ENCODE results near the gene RFPL2. TPM values are rescaled to one million over a fixed set of nuclear protein-coding genes. Genes with fewer than 3 reads are reported as not detected.
A peak's percentile ranks its signal among the peaks of the same experiment; 100 is the strongest.

The RFPL2 gene
- polyA plus RNA-seq, 3 donors, result 0.36 to 1.3 (median 0.94) TPM

GRCh38 chr22:32240461-32240860 lies 35.6 kb upstream of the RFPL2 start:
- H3K36me3 ChIP-seq (replicated peaks in 1 of 2; ENCODE audit: control insufficient read depth in 1 of 2, insufficient read depth in 2 of 2, low read length in 2 of 2), result no peaks in the 10 kb centered on the region
- H3K27me3 ChIP-seq (ENCODE audit: control insufficient read depth in 2 of 2, insufficient read depth in 2 of 2, low read length in 2 of 2), result peaks cover 0 to 6% of the 10 kb centered on the region in 2 donors
- no peak overlapping the region for H3K4me3 ChIP-seq (replicated peaks in 1 of 3; ENCODE audit: low read depth in 2 of 3, low read length in 3 of 3)
- no peak overlapping the region for H3K9ac ChIP-seq (ENCODE audit: insufficient read depth, low read length, poor library complexity, severe bottlenecking)
- Mint-ChIP-seq H3K27me3 (ENCODE audit: low read depth in 3 of 3) (peaks cover 3 to 21% (median 16%) of the 10 kb centered on the region in 3 donors), H3K4me1 (peaks cover 4% of the 10 kb centered on the region), H3K9me3 (no peaks in the 10 kb centered on the region), H3K4me3 (no peak overlapping the region), H3K36me3 (no peaks in the 10 kb centered on the region), H3K27ac (no peak overlapping the region)
- DNase-seq, result no peak
- TF ChIP-seq CTCF (IDR thresholded peaks at IDR 0.05), result no peak
- intact Hi-C loops (cut with micrococcal nuclease), result no loop called here
- no peak overlapping the region for H3K27ac ChIP-seq (ENCODE audit: low read depth in 1 of 2, low read length in 2 of 2)
- H3K79me2 ChIP-seq (ENCODE audit: insufficient read depth, low read length), result no peaks in the 10 kb centered on the region
- no CpG with 5 or more reads among the region's 2 CpGs for WGBS (ENCODE audit: insufficient coverage)
- H3K4me2 ChIP-seq (replicated peaks; ENCODE audit: extremely low read depth, low read length, poor library complexity, severe bottlenecking), result no peak overlapping the region
- H2AFZ ChIP-seq (ENCODE audit: insufficient read depth, low read depth, low read length, poor library complexity, severe bottlenecking), result no peak overlapping the region
- no peaks in the 10 kb centered on the region for H3K4me1 ChIP-seq (ENCODE audit: control insufficient read depth in 1 of 2, insufficient read depth in 2 of 2, low read length in 2 of 2)
- H4K20me1 ChIP-seq (ENCODE audit: insufficient read depth, low read length), result no peaks in the 10 kb centered on the region
- no peaks in the 10 kb centered on the region for H3K9me3 ChIP-seq (replicated peaks in 1 of 2; ENCODE audit: control insufficient read depth in 1 of 2, insufficient read depth in 1 of 2, low read length in 2 of 2)

GRCh38 chr22:32237906-32238305 lies 33.0 kb upstream of the RFPL2 start:
- intact Hi-C loops (cut with micrococcal nuclease), result no loop called here
- H3K79me2 ChIP-seq (ENCODE audit: insufficient read depth, low read length), result no peaks in the 10 kb centered on the region
- Mint-ChIP-seq H3K27ac (no peak overlapping the region), H3K4me1 (peaks cover 9% of the 10 kb centered on the region), H3K9me3 (no peaks in the 10 kb centered on the region), H3K36me3 (no peaks in the 10 kb centered on the region), H3K4me3 (peak overlapping the region in 1 of 2 donors; percentile 18), H3K27me3 (ENCODE audit: low read depth in 3 of 3) (peaks cover 10 to 26% (median 19%) of the 10 kb centered on the region in 3 donors)
- no peak for TF ChIP-seq CTCF (IDR thresholded peaks at IDR 0.05)
- 100% methylated on average over 1 of the region's 1 CpG for WGBS (ENCODE audit: insufficient coverage)
- no peak overlapping the region for H3K4me2 ChIP-seq (replicated peaks; ENCODE audit: extremely low read depth, low read length, poor library complexity, severe bottlenecking)
- no peaks in the 10 kb centered on the region for H4K20me1 ChIP-seq (ENCODE audit: insufficient read depth, low read length)
- H2AFZ ChIP-seq (ENCODE audit: insufficient read depth, low read depth, low read length, poor library complexity, severe bottlenecking), result no peak overlapping the region
- H3K4me1 ChIP-seq (ENCODE audit: control insufficient read depth in 1 of 2, insufficient read depth in 2 of 2, low read length in 2 of 2), result peaks cover 2 to 4% of the 10 kb centered on the region in 2 donors
- H3K36me3 ChIP-seq (replicated peaks in 1 of 2; ENCODE audit: control insufficient read depth in 1 of 2, insufficient read depth in 2 of 2, low read length in 2 of 2), result no peaks in the 10 kb centered on the region
- H3K4me3 ChIP-seq (replicated peaks in 1 of 3; ENCODE audit: low read depth in 2 of 3, low read length in 3 of 3), result no peak overlapping the region
- DNase-seq, result no peak
- no peak overlapping the region for H3K9ac ChIP-seq (ENCODE audit: insufficient read depth, low read length, poor library complexity, severe bottlenecking)
- no peaks in the 10 kb centered on the region for H3K9me3 ChIP-seq (replicated peaks in 1 of 2; ENCODE audit: control insufficient read depth in 1 of 2, insufficient read depth in 1 of 2, low read length in 2 of 2)
- peaks cover 0 to 6% of the 10 kb centered on the region in 2 donors for H3K27me3 ChIP-seq (ENCODE audit: control insufficient read depth in 2 of 2, insufficient read depth in 2 of 2, low read length in 2 of 2)
- H3K27ac ChIP-seq (ENCODE audit: low read depth in 1 of 2, low read length in 2 of 2), result no peak overlapping the region

Measured in CD14-positive monocyte (primary cell).